HEK293 (cell line): ENCODE measurements around the gene CLDN19.

Experiments
- CTCF ChIA-PET: fragments of 350-600 bp; formaldehyde crosslinking; extraction: SDS; loops from one replicate; lab custom pipeline; 2021; ENCODE audit warnings: antibody characterized with exemption; lab: Yijun Ruan, JAX
- POLR2A ChIA-PET: fragments of 300-600 bp; formaldehyde crosslinking; extraction: SDS; loops from one replicate; lab custom pipeline; 2020; ENCODE audit warnings: antibody characterized with exemption, inconsistent platforms; lab: Yijun Ruan, JAX
- H3K27ac ChIP-seq: fragments of 200-500 bp; sonication (Bioruptor generic); 2 replicates; pipeline ENCODE4 v1.5.1; 2014; ENCODE audit warnings: low read depth, low read length, control low read depth, inconsistent platforms; ENCODE audit errors: extremely low read depth
- H3K36me3 ChIP-seq, 2 experiments: fragments of 200-500 bp in 1 of 2; sonication (Bioruptor generic) in 1 of 2; 1 replicate in 1 of 2; 2 replicates in 1 of 2; pipeline ENCODE4 v1.5.1; 2014 to 2017; ENCODE audit warnings: inconsistent platforms in 2 of 2, low read length in 2 of 2; ENCODE audit not compliant: control insufficient read depth in 2 of 2, insufficient read depth in 1 of 2
- H3K4me1 ChIP-seq: fragments of 200-500 bp; sonication (Bioruptor generic); 2 replicates; pipeline ENCODE4 v1.5.1; 2014; ENCODE audit warnings: mild to moderate bottlenecking, low read length, inconsistent platforms; ENCODE audit not compliant: control insufficient read depth, insufficient read depth
- H3K4me3 ChIP-seq: 2 replicates; pipeline ENCODE4 v1.5.1; 2011; ENCODE audit warnings: low read depth, mild to moderate bottlenecking, control low read depth, low read length, moderate library complexity
- H3K9me3 ChIP-seq: fragments of 200-500 bp; sonication (Bioruptor generic); 2 replicates; pipeline ENCODE4 v1.5.1; 2014; ENCODE audit warnings: low read depth, low read length, inconsistent platforms; ENCODE audit not compliant: control insufficient read depth, insufficient read depth
- ATF2 ChIP-seq: fragments of 450-650 bp; formaldehyde crosslinking; IDR thresholded peaks from 2 replicates; pipeline ENCODE4 v1.5.1; 2016; ENCODE audit warnings: missing biosample characterization, missing genetic modification characterization, low read depth
- BCL11B ChIP-seq: fragments of 450-650 bp; formaldehyde crosslinking; IDR thresholded peaks from 2 replicates; pipeline ENCODE4 v1.5.1; 2016; ENCODE audit warnings: low read depth, missing biosample characterization, missing genetic modification characterization
- GLI4 ChIP-seq: fragments of 450-650 bp; formaldehyde crosslinking; IDR thresholded peaks from 2 replicates; pipeline ENCODE4 v1.5.1; 2016; ENCODE audit warnings: missing biosample characterization, missing genetic modification characterization
- HOXC10 ChIP-seq: sonication (generic); formaldehyde crosslinking; IDR thresholded peaks from 2 replicates; pipeline ENCODE4 v1.8.1; 2023; ENCODE audit warnings: mild to moderate bottlenecking, missing genetic modification reagents
- INSM2 ChIP-seq: fragments of 450-650 bp; formaldehyde crosslinking; IDR thresholded peaks from 2 replicates; pipeline ENCODE4 v1.5.1; 2016; ENCODE audit warnings: missing biosample characterization, missing genetic modification characterization
- KLF7 ChIP-seq: fragments of 450-650 bp; formaldehyde crosslinking; IDR thresholded peaks from 2 replicates; pipeline ENCODE4 v1.5.1; 2016; ENCODE audit warnings: missing biosample characterization, missing genetic modification characterization, borderline replicate concordance
- MZF1 ChIP-seq: fragments of 450-650 bp; formaldehyde crosslinking; IDR thresholded peaks from 2 replicates; pipeline ENCODE4 v1.5.1; 2017; ENCODE audit warnings: missing biosample characterization, missing genetic modification characterization, borderline replicate concordance
- PRDM4 ChIP-seq: fragments of 450-650 bp; formaldehyde crosslinking; IDR thresholded peaks from 2 replicates; pipeline ENCODE4 v1.5.1; 2017; ENCODE audit warnings: missing biosample characterization, missing genetic modification characterization
- SP2 ChIP-seq: fragments of 450-650 bp; formaldehyde crosslinking; IDR thresholded peaks from 2 replicates; pipeline ENCODE4 v1.5.1; 2016; ENCODE audit warnings: missing biosample characterization, missing genetic modification characterization
- SP3 ChIP-seq: fragments of 450-650 bp; formaldehyde crosslinking; IDR thresholded peaks from 2 replicates; pipeline ENCODE4 v1.5.1; 2016; ENCODE audit warnings: missing biosample characterization, missing genetic modification characterization
- TRIM28 ChIP-seq: IDR thresholded peaks from 2 replicates; pipeline ENCODE4 v1.6.1; 2011; ENCODE audit warnings: low read length, control low read depth, borderline replicate concordance
- ZFP69B ChIP-seq: fragments of 450-650 bp; formaldehyde crosslinking; IDR thresholded peaks from 2 replicates; pipeline ENCODE4 v1.5.1; 2016; ENCODE audit warnings: missing biosample characterization, missing genetic modification characterization
- ZNF121 ChIP-seq: fragments of 450-650 bp; formaldehyde crosslinking; IDR thresholded peaks from 2 replicates; pipeline ENCODE4 v1.5.1; 2016; ENCODE audit warnings: missing biosample characterization, missing genetic modification characterization
- ZNF132 ChIP-seq: fragments of 450-650 bp; formaldehyde crosslinking; IDR thresholded peaks from 2 replicates; pipeline ENCODE4 v1.5.1; 2017; ENCODE audit warnings: missing biosample characterization, missing genetic modification characterization, borderline replicate concordance
- ZNF211 ChIP-seq: fragments of 450-650 bp; formaldehyde crosslinking; IDR thresholded peaks from 2 replicates; pipeline ENCODE4 v1.5.1; 2016; ENCODE audit warnings: low read depth, missing biosample characterization, missing genetic modification characterization
- ZNF24 ChIP-seq: fragments of 450-650 bp; formaldehyde crosslinking; IDR thresholded peaks from 2 replicates; pipeline ENCODE4 v1.5.1; 2016; ENCODE audit warnings: missing biosample characterization, missing genetic modification characterization
- ZNF248 ChIP-seq: fragments of 450-650 bp; formaldehyde crosslinking; IDR thresholded peaks from 2 replicates; pipeline ENCODE4 v1.5.1; 2017; ENCODE audit warnings: missing biosample characterization, missing genetic modification characterization
- ZNF280D ChIP-seq: fragments of 450-650 bp; formaldehyde crosslinking; IDR thresholded peaks from 2 replicates; pipeline ENCODE4 v1.5.1; 2016; ENCODE audit warnings: missing biosample characterization, missing genetic modification characterization
- ZNF501 ChIP-seq: fragments of 450-650 bp; formaldehyde crosslinking; IDR thresholded peaks from 2 replicates; pipeline ENCODE4 v1.5.1; 2016; ENCODE audit warnings: missing biosample characterization, missing genetic modification characterization
- ZNF513 ChIP-seq: fragments of 450-650 bp; IDR thresholded peaks from 2 replicates; pipeline ENCODE4 v1.5.1; 2018; ENCODE audit warnings: missing biosample characterization, missing genetic modification characterization
- ZNF571 ChIP-seq: fragments of 450-650 bp; formaldehyde crosslinking; IDR thresholded peaks from 2 replicates; pipeline ENCODE4 v1.5.0; 2017; ENCODE audit warnings: missing biosample characterization, missing genetic modification characterization
- ZNF621 ChIP-seq: fragments of 450-650 bp; formaldehyde crosslinking; IDR thresholded peaks from 2 replicates; pipeline ENCODE4 v1.5.1; 2017; ENCODE audit warnings: missing biosample characterization, missing genetic modification characterization
- ZNF670 ChIP-seq: fragments of 450-650 bp; formaldehyde crosslinking; IDR thresholded peaks from 2 replicates; pipeline ENCODE4 v1.5.1; 2016; ENCODE audit warnings: missing biosample characterization, missing genetic modification characterization, low read depth
- ZNF768 ChIP-seq: fragments of 450-650 bp; formaldehyde crosslinking; IDR thresholded peaks from 2 replicates; pipeline ENCODE4 v1.5.1; 2018; ENCODE audit warnings: missing biosample characterization, mild to moderate bottlenecking, missing genetic modification characterization

The CLDN19 gene

GRCh38 chr1:42745851-42746250 lies 5.8 kb upstream of the CLDN19 start:
- H3K27ac ChIP-seq = no peak overlapping the region
- no peak overlapping the region for H3K4me3 ChIP-seq
- ChIA-PET POLR2A (interaction anchor here (0.5 kb wide), 1 partner anchor 17 kb away, joined by 3 read pairs; no protein-coding TSS in a partner anchor), CTCF (interaction anchor here (0.6 to 2.0 kb wide), 8 partner anchors 18 to 598 kb away, joined by 3 to 6 read pairs (median 4); no protein-coding TSS in a partner anchor)
- no peaks in the 10 kb centered on the region for H3K4me1 ChIP-seq
- no peak for TF ChIP-seq SP2 (tag by site-specific recombination)
- TF ChIP-seq SP3 (tag by site-specific recombination) = no peak
- no peak for TF ChIP-seq PRDM4 (tag by site-specific recombination)
- TF ChIP-seq ZNF280D (tag by site-specific recombination) = no peak
- no peak for TF ChIP-seq ATF2 (tag by site-specific recombination)
- TF ChIP-seq TRIM28 = no peak
- no peaks in the 10 kb centered on the region for H3K9me3 ChIP-seq
- H3K36me3 ChIP-seq = peaks cover 0 to 51% of the 10 kb centered on the region in 2 experiments; a peak in 2 of 3 replicates

DNA sequence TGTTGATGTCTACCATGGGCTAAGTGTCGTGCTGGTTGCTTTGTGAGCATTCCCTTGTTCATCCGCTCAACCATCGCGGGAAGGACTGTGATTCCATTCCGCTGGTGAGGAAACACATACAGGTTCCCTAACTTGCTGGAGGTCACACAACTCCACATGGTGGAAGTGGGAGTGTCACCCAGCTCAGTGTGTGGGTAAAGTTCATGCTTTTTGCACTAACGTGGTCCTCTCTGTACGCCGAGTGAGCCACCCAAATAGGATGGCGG lies 4.0 kb upstream of the CLDN19 start:
- H3K4me3 ChIP-seq = no peak overlapping the region
- CTCF ChIA-PET = interaction anchor here (0.6 to 1.9 kb wide), 2 partner anchors 166 to 330 kb away, joined by 3 to 7 read pairs; no protein-coding TSS in a partner anchor
- H3K4me1 ChIP-seq = no peaks in the 10 kb centered on the region
- no peak for TF ChIP-seq ZNF768 (tag by site-specific recombination)
- TF ChIP-seq ZNF24 (tag by site-specific recombination) = no peak
- TF ChIP-seq BCL11B (tag by site-specific recombination) = no peak
- no peak for TF ChIP-seq ZNF513 (tag by site-specific recombination)
- no peak for TF ChIP-seq ZNF501 (tag by site-specific recombination)
- no peak for TF ChIP-seq ZNF621 (tag by site-specific recombination)
- TF ChIP-seq ZFP69B (tag by site-specific recombination) = no peak
- TF ChIP-seq ZNF121 (tag by site-specific recombination) = no peak
- TF ChIP-seq SP2 (tag by site-specific recombination) = no peak
- no peak for TF ChIP-seq KLF7 (tag by site-specific recombination)
- TF ChIP-seq ZNF571 (tag by site-specific recombination) = no peak
- TF ChIP-seq GLI4 = no peak
- TF ChIP-seq INSM2 = no peak
- no peak for TF ChIP-seq ZNF248 (tag by site-specific recombination)
- no peak for TF ChIP-seq ZNF670 (tag by site-specific recombination)
- no peak for TF ChIP-seq MZF1 (tag by site-specific recombination)
- no peak for TF ChIP-seq HOXC10 (CRISPR knock-in tag)
- no peak for TF ChIP-seq ZNF211 (tag by site-specific recombination)
- no peak for TF ChIP-seq ZNF132 (tag by site-specific recombination)
- H3K9me3 ChIP-seq = no peaks in the 10 kb centered on the region
- H3K36me3 ChIP-seq = peaks cover 0 to 38% of the 10 kb centered on the region in 2 experiments; a peak in 2 of 3 replicates
- no peak overlapping the region for H3K27ac ChIP-seq
- POLR2A ChIA-PET = no interaction called here
